Neuron (in vitro differentiated cells): ENCODE data around the gene GPR32.
"Not testable (repeated sequence)": the region's sequence is repeated elsewhere in the genome, so short reads cannot be mapped to it uniquely, and the experiment has no call there.

ENCODE experiments used
- H2AFZ ChIP-seq: one replicate; pipeline ENCODE4 v1.6.1; 2013; ENCODE audit warnings: low read depth, mild to moderate bottlenecking, inconsistent platforms, low read length, moderate library complexity
- H3K27me3 ChIP-seq: one replicate; pipeline ENCODE4 v1.6.1; 2013; ENCODE audit warnings: low read length; ENCODE audit not compliant: insufficient read depth
- H3K36me3 ChIP-seq: one replicate; pipeline ENCODE4 v1.6.1; 2013; ENCODE audit warnings: low read length; ENCODE audit not compliant: insufficient read depth
- H3K4me1 ChIP-seq: one replicate; pipeline ENCODE4 v1.6.1; 2013; ENCODE audit warnings: low read length; ENCODE audit not compliant: insufficient read depth
- H3K4me3 ChIP-seq: 2 replicates; pipeline ENCODE4 v1.5.1; 2013; ENCODE audit warnings: mild to moderate bottlenecking, low read length, moderate library complexity
- H3K9me3 ChIP-seq: one replicate; pipeline ENCODE4 v1.6.1; 2013; ENCODE audit warnings: low read length

The GPR32 gene

GRCh38 chr19:50778906-50779430 lies 8.7 kb downstream of the GPR32 start:
- H3K27me3 ChIP-seq = peaks cover 29% of the 10 kb centered on the region
- peaks cover 18% of the 10 kb centered on the region for H3K4me1 ChIP-seq

GRCh38 chr19:50779504-50780457 lies 9.5 kb downstream of the GPR32 start:
- Histone ChIP-seq H2AFZ (no peak overlapping the region), H3K9me3 (no peaks in the 10 kb centered on the region), H3K4me1 (peaks cover 18% of the 10 kb centered on the region), H3K4me3 (no peak overlapping the region), H3K36me3 (no peaks in the 10 kb centered on the region), H3K27me3 (peaks cover 26% of the 10 kb centered on the region)

More at GRCh38 chr19:50778906-50779430, 8.7 kb downstream of the GPR32 start:
- Histone ChIP-seq H3K9me3 (no peaks in the 10 kb centered on the region), H3K4me3 (no peak overlapping the region), H2AFZ (no peak overlapping the region), H3K36me3 (no peaks in the 10 kb centered on the region)

GRCh38 chr19:50780753-50781435 lies 10.6 kb downstream of the GPR32 start:
- peaks cover 22% of the 10 kb centered on the region for H3K4me1 ChIP-seq
- H3K4me3 ChIP-seq = no peak overlapping the region
- H3K27me3 ChIP-seq = peaks cover 25% of the 10 kb centered on the region
- no peaks in the 10 kb centered on the region for H3K36me3 ChIP-seq
- no peaks in the 10 kb centered on the region for H3K9me3 ChIP-seq
- no peak overlapping the region for H2AFZ ChIP-seq

GRCh38 chr19:50783848-50784152 lies 13.5 kb downstream of the GPR32 start:
- Histone ChIP-seq H3K4me1 (peaks cover 17% of the 10 kb centered on the region), H3K27me3 (peaks cover 11% of the 10 kb centered on the region)
- H3K36me3 ChIP-seq, H2AFZ ChIP-seq, H3K9me3 ChIP-seq, H3K4me3 ChIP-seq: not testable (repeated sequence)

- Histone ChIP-seq H2AFZ (no peak overlapping the region), H3K4me3 (no peak overlapping the region), H3K4me1 (peaks cover 17% of the 10 kb centered on the region)
Measured at GRCh38 chr19:50784710-50785109, 14.4 kb downstream of the GPR32 start.

GRCh38 chr19:50785329-50785728 lies 15.1 kb downstream of the GPR32 start:
- Histone ChIP-seq H3K9me3 (no peaks in the 10 kb centered on the region), H3K27me3 (peaks cover 2% of the 10 kb centered on the region), H3K4me3 (no peak overlapping the region), H3K36me3 (no peaks in the 10 kb centered on the region), H2AFZ (no peak overlapping the region), H3K4me1 (peaks cover 17% of the 10 kb centered on the region)

More at GRCh38 chr19:50784710-50785109, 14.4 kb downstream of the GPR32 start:
- Histone ChIP-seq H3K36me3 (no peaks in the 10 kb centered on the region), H3K27me3 (peaks cover 2% of the 10 kb centered on the region), H3K9me3 (no peaks in the 10 kb centered on the region)

- H3K27me3 ChIP-seq = no peaks in the 10 kb centered on the region
- no peaks in the 10 kb centered on the region for H3K9me3 ChIP-seq
- peaks cover 10% of the 10 kb centered on the region for H3K4me1 ChIP-seq
- no peak within 1 kb of the TSS for H2AFZ ChIP-seq
- H3K36me3 ChIP-seq = no peaks in the 10 kb centered on the region
- H3K4me3 ChIP-seq = no peak within 1 kb of the TSS
Measured at GRCh38 chr19:50790396-50790795, 20.1 kb downstream of the GPR32 start, which contains the start of gene ACP4. TSS of gene ACP4 (plus strand) at chr19:50790415. CDS start at chr19:50790415, 0 bp downstream.

GRCh38 chr19:50790922-50791467 lies 20.7 kb downstream of the GPR32 start:
- H3K4me1 ChIP-seq = peaks cover 4% of the 10 kb centered on the region
- H3K36me3 ChIP-seq = peaks cover 5% of the 10 kb centered on the region
- no peaks in the 10 kb centered on the region for H3K9me3 ChIP-seq

GRCh38 chr19:50791594-50792271 lies 21.5 kb downstream of the GPR32 start:
- no peaks in the 10 kb centered on the region for H3K9me3 ChIP-seq
- H3K4me1 ChIP-seq = no peaks in the 10 kb centered on the region
- no peak overlapping the region for H2AFZ ChIP-seq
- no peaks in the 10 kb centered on the region for H3K27me3 ChIP-seq
- no peak overlapping the region for H3K4me3 ChIP-seq
- peaks cover 9% of the 10 kb centered on the region for H3K36me3 ChIP-seq

More at GRCh38 chr19:50790922-50791467, 20.7 kb downstream of the GPR32 start:
- Histone ChIP-seq H3K4me3 (no peak overlapping the region), H3K27me3 (no peaks in the 10 kb centered on the region), H2AFZ (no peak overlapping the region)

GRCh38 chr19:50792272-50793250 lies 22.3 kb downstream of the GPR32 start:
- H3K4me1 ChIP-seq = no peaks in the 10 kb centered on the region
- H2AFZ ChIP-seq = no peak overlapping the region
- H3K27me3 ChIP-seq = no peaks in the 10 kb centered on the region
- H3K4me3 ChIP-seq = no peak overlapping the region
- H3K36me3 ChIP-seq = peaks cover 14% of the 10 kb centered on the region
- no peaks in the 10 kb centered on the region for H3K9me3 ChIP-seq

- H3K9me3 ChIP-seq = no peaks in the 10 kb centered on the region
- no peaks in the 10 kb centered on the region for H3K27me3 ChIP-seq
- H3K4me3 ChIP-seq = no peak overlapping the region
- H3K36me3 ChIP-seq = peaks cover 24% of the 10 kb centered on the region
- no peak overlapping the region for H2AFZ ChIP-seq
- no peaks in the 10 kb centered on the region for H3K4me1 ChIP-seq
Measured at GRCh38 chr19:50793558-50794065, 23.3 kb downstream of the GPR32 start.
